IMR-90 (cell line): ENCODE results near the gene ASB9. TPM values are rescaled to one million over a fixed set of nuclear protein-coding genes. Genes with fewer than 3 reads are reported as not detected.

Experiments used
- ATAC-seq: fragments of 200-7000 bp; cut with Tn5 transposase; 2 replicates; pipeline ENCODE4 v1.9.1; 2020; ENCODE audit warnings: low read depth, mild to moderate bottlenecking, moderate library complexity
- BruUV-seq: library from RNA; stranded (reverse); fragments of 400-500 nt; replicated peaks from 2 replicates; lab custom pipeline; 2021; lab: Mats Ljungman, UMichigan
- CTCF ChIA-PET: fragments of 300-600 bp; formaldehyde crosslinking; extraction: SDS; loops from one replicate; lab custom pipeline; 2021; ENCODE audit warnings: antibody characterized with exemption; lab: Yijun Ruan, JAX
- POLR2A ChIA-PET: fragments of 300-600 bp; sonication (Branson Sonifier 250); formaldehyde crosslinking; loops from one replicate; lab custom pipeline; 2022; ENCODE audit warnings: antibody characterized with exemption; ENCODE audit not compliant: unreplicated experiment; lab: Charles Lee
- DNase-seq: peaks from one replicate; pipeline ENCODE4 v3.0.0; 2013
- H2AFZ ChIP-seq: replicated peaks from 2 replicates; pipeline ENCODE3; 2013; ENCODE audit warnings: low read length, mild to moderate bottlenecking; ENCODE audit not compliant: poor library complexity
- H2AK5ac ChIP-seq: 2 replicates; pipeline ENCODE4 v1.6.1; 2013; ENCODE audit warnings: low read depth, low read length, inconsistent platforms
- H2AK9ac ChIP-seq: replicated peaks from 2 replicates; pipeline ENCODE3; 2013; ENCODE audit warnings: mild to moderate bottlenecking, low read depth, low read length, moderate library complexity; ENCODE audit not compliant: poor library complexity
- H2BK120ac ChIP-seq: 2 replicates; pipeline ENCODE4 v1.6.1; 2013; ENCODE audit warnings: low read depth, low read length, inconsistent platforms
- H2BK15ac ChIP-seq: 3 replicates; pipeline ENCODE4 v1.6.1; 2013; ENCODE audit warnings: low read depth, low read length, inconsistent platforms
- H2BK20ac ChIP-seq: 2 replicates; pipeline ENCODE4 v1.6.1; 2013; ENCODE audit warnings: low read depth, mild to moderate bottlenecking, inconsistent platforms, low read length, moderate library complexity
- H2BK5ac ChIP-seq: 2 replicates; pipeline ENCODE4 v1.6.1; 2013; ENCODE audit warnings: mild to moderate bottlenecking, low read depth, low read length, inconsistent platforms; ENCODE audit not compliant: poor library complexity, severe bottlenecking
- H3K14ac ChIP-seq: replicated peaks from 2 replicates; pipeline ENCODE4 v1.6.1; 2013; ENCODE audit warnings: low read depth, low read length, inconsistent platforms
- H3K18ac ChIP-seq: 2 replicates; pipeline ENCODE4 v1.6.1; 2013; ENCODE audit warnings: low read depth, low read length, control low read depth
- H3K23ac ChIP-seq: 2 replicates; pipeline ENCODE4 v1.6.1; 2013; ENCODE audit warnings: low read depth, low read length, inconsistent platforms
- H3K27ac ChIP-seq: 2 replicates; pipeline ENCODE4 v1.5.1; 2013; ENCODE audit warnings: mild to moderate bottlenecking, control low read depth, low read length; ENCODE audit not compliant: insufficient read depth
- H3K27me3 ChIP-seq: 2 replicates; pipeline ENCODE4 v1.6.1; 2013; ENCODE audit warnings: low read length; ENCODE audit not compliant: control insufficient read depth, insufficient read depth
- H3K36me3 ChIP-seq: 2 replicates; pipeline ENCODE4 v1.6.1; 2013; ENCODE audit warnings: low read length, mixed read lengths; ENCODE audit not compliant: control insufficient read depth, insufficient read depth
- H3K4ac ChIP-seq: 2 replicates; pipeline ENCODE4 v1.6.1; 2013; ENCODE audit warnings: low read depth, low read length, inconsistent platforms
- H3K4me1 ChIP-seq: 2 replicates; pipeline ENCODE4 v1.6.1; 2013; ENCODE audit warnings: low read length, mixed read lengths; ENCODE audit not compliant: control insufficient read depth, insufficient read depth
- H3K4me2 ChIP-seq: 2 replicates; pipeline ENCODE4 v1.6.1; 2013; ENCODE audit warnings: low read depth, mild to moderate bottlenecking, control low read depth, low read length, moderate library complexity
- H3K4me3 ChIP-seq: 2 replicates; pipeline ENCODE4 v1.5.1; 2013; ENCODE audit warnings: low read depth, mild to moderate bottlenecking, control low read depth, low read length, moderate library complexity; ENCODE audit not compliant: insufficient read depth
- H3K56ac ChIP-seq: 2 replicates; pipeline ENCODE4 v1.6.1; 2013; ENCODE audit warnings: low read length, inconsistent platforms; ENCODE audit not compliant: insufficient read depth; ENCODE audit errors: extremely low read depth
- H3K79me1 ChIP-seq, 2 experiments: 2 replicates each; pipeline ENCODE4 v1.6.1; 2013; ENCODE audit warnings: low read length in 2 of 2, inconsistent platforms in 1 of 2, low read depth in 1 of 2
- H3K9ac ChIP-seq: 2 replicates; pipeline ENCODE4 v1.6.1; 2013; ENCODE audit warnings: low read depth, low read length, control low read depth
- H3K9me1 ChIP-seq: 2 replicates; pipeline ENCODE4 v1.6.1; 2013; ENCODE audit warnings: low read length, inconsistent platforms; ENCODE audit not compliant: insufficient read depth
- H3K9me3 ChIP-seq: 2 replicates; pipeline ENCODE4 v1.6.1; 2013; ENCODE audit warnings: low read length; ENCODE audit not compliant: control insufficient read depth, insufficient read depth
- H4K20me1 ChIP-seq: 2 replicates; pipeline ENCODE4 v1.6.1; 2013; ENCODE audit warnings: low read length, inconsistent platforms; ENCODE audit not compliant: insufficient read depth
- H4K5ac ChIP-seq: 2 replicates; pipeline ENCODE4 v1.6.1; 2013; ENCODE audit warnings: mild to moderate bottlenecking, low read depth, low read length, control low read depth
- H4K8ac ChIP-seq, 2 experiments: 2 replicates each; pipeline ENCODE4 v1.6.1; 2013; ENCODE audit warnings: low read depth in 2 of 2, low read length in 2 of 2, control low read depth in 1 of 2, inconsistent platforms in 1 of 2
- H4K91ac ChIP-seq: 2 replicates; pipeline ENCODE4 v1.6.1; 2013; ENCODE audit warnings: low read depth, low read length, inconsistent platforms; ENCODE audit not compliant: insufficient read depth
- BHLHE40 ChIP-seq: fragments of 150-350 bp; IDR thresholded peaks from 2 replicates; pipeline ENCODE4 v1.6.1; 2016; ENCODE audit warnings: mild to moderate bottlenecking, low read depth, low read length
- CEBPB ChIP-seq: IDR thresholded peaks from 2 replicates; pipeline ENCODE4 v1.6.1; 2012; ENCODE audit warnings: low read depth, low read length, improper control_type of control experiment
- CHD1 ChIP-seq: IDR thresholded peaks from 2 replicates; pipeline ENCODE4 v1.6.1; 2012; ENCODE audit warnings: low read depth, low read length, improper control_type of control experiment
- FOS ChIP-seq: fragments of 150-350 bp; IDR thresholded peaks from 2 replicates; pipeline ENCODE4 v1.6.1; 2016; ENCODE audit warnings: low read depth, low read length
- MAFK ChIP-seq: IDR thresholded peaks from 2 replicates; pipeline ENCODE4 v1.6.1; 2012; ENCODE audit warnings: low read depth, low read length, improper control_type of control experiment
- MAZ ChIP-seq: IDR thresholded peaks from 2 replicates; pipeline ENCODE4 v1.6.1; 2012; ENCODE audit warnings: low read depth, mild to moderate bottlenecking, low read length, improper control_type of control experiment, moderate library complexity, borderline replicate concordance
- MXI1 ChIP-seq: IDR thresholded peaks from 2 replicates; pipeline ENCODE4 v1.6.1; 2012; ENCODE audit warnings: low read depth, mild to moderate bottlenecking, low read length, moderate library complexity, borderline replicate concordance
- NFE2L2 ChIP-seq: fragments of 150-350 bp; IDR thresholded peaks from 2 replicates; pipeline ENCODE4 v1.6.1; 2016; ENCODE audit warnings: low read depth, mild to moderate bottlenecking, low read length
- POLR2A ChIP-seq: IDR thresholded peaks from 2 replicates; pipeline ENCODE4 v1.6.1; 2012; ENCODE audit warnings: mild to moderate bottlenecking, low read depth, low read length
- RAD21 ChIP-seq: IDR thresholded peaks from 2 replicates; pipeline ENCODE4 v1.6.1; 2012; ENCODE audit warnings: low read length, improper control_type of control experiment
- RCOR1 ChIP-seq: IDR thresholded peaks from 2 replicates; pipeline ENCODE4 v1.6.1; 2012; ENCODE audit warnings: mild to moderate bottlenecking, low read length, improper control_type of control experiment; ENCODE audit not compliant: insufficient replicate concordance
- RFX5 ChIP-seq: IDR thresholded peaks from 2 replicates; pipeline ENCODE4 v1.8.0; 2012; ENCODE audit warnings: low read depth, mild to moderate bottlenecking, low read length, moderate library complexity
- SMC3 ChIP-seq: fragments of 150-350 bp; IDR thresholded peaks from 2 replicates; pipeline ENCODE4 v1.6.1; 2016; ENCODE audit warnings: low read depth, mild to moderate bottlenecking, antibody characterized with exemption, low read length, moderate library complexity
- WGBS, 2 experiments: methylation state at CpG; one replicate each; pipeline versions ENCODE4 v1.1.5 to v1.1.7; 2013; ENCODE audit warnings: missing lambda C conversion rate in 2 of 2; ENCODE audit not compliant: insufficient read length in 1 of 2; ENCODE audit errors: extremely low coverage in 2 of 2; 5-methylcytosine and 5-hydroxymethylcytosine counted together
- dilution Hi-C: fragments of 300-500 bp; cut with HindIII; formaldehyde crosslinking; loops from one replicate; pipeline ENCODE4 v1.14.3; 2018; ENCODE audit warnings: low sequenced_read_pairs; ENCODE audit not compliant: unreplicated experiment
- in situ Hi-C: fragments of 300-500 bp; cut with MboI; formaldehyde crosslinking; loops from 3 replicates; pipeline ENCODE4 v1.14.3; 2019; ENCODE audit warnings: low sequenced_read_pairs, inconsistent platforms, mixed read lengths
- intact Hi-C: fragments of 100-400 bp; cut with micrococcal nuclease; formaldehyde crosslinking; loops from 2 replicates; pipeline ENCODE4 v1.10.0; 2022
- polyA plus RNA-seq, 3 experiments: library from polyadenylated mRNA; depleted of rRNA; stranded (reverse); fragments of >200 nt; gene quantifications; 2 replicates each; pipeline ENCODE4 v1.2.3, GENCODE V29; 2012; ENCODE audit warnings: low replicate concordance in 1 of 3
- total RNA-seq: library from RNA; depleted of rRNA; stranded (reverse); fragments of >200 nt; gene quantifications from 2 replicates; pipeline ENCODE4 v1.2.3, GENCODE V29; 2012
- TF ChIP-seq, protein P1 (sequence below): fragments of 150-350 bp; IDR thresholded peaks from 2 replicates; pipeline ENCODE4 v1.6.1; 2017; ENCODE audit warnings: mild to moderate bottlenecking, antibody characterized with exemption, low read length, low read depth
- TF ChIP-seq, protein P2 (sequence below): fragments of 150-350 bp; IDR thresholded peaks from 2 replicates; pipeline ENCODE4 v1.6.1; 2016; ENCODE audit warnings: low read depth, mild to moderate bottlenecking, low read length, moderate library complexity, borderline replicate concordance

Gene ASB9
- total and polyA plus RNA-seq, 2 of the 4 experiments (the other 2 are of a cell fraction): 0.15 to 0.36 TPM

DNA sequence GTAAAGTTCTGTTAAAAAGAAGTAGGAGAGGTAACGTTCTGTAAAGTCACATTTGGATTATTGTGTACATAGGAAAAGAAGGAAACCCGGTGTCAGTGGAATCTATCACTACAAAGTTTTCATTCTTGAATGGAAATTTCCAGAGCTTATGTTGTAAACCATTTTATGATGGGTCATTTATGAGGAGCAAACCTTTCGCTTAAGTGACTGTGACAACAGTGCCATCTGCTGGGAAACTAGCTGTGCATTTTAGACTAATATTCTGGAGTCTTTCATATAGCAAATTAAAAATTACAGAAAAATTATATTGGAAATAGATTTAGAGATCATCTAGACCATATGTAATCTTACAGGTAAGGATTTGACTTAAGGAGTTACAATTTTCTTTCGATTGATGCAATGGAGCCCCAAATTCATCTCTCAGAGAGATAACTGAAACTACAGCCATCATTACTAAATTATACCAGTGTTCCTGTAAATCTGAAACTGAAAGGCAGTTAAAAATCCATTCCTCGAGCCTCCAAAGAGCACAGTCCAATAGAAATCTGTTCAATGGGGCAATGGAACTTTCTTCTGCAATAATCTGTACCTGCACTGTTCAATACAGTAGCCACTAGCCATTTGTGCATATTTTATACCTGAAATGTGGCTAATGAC, 26.9 kb downstream of the ASB9 start:
- Histone ChIP-seq H3K4me3 (no peak overlapping the region), H2BK15ac (no peak overlapping the region), H2AFZ (no peak overlapping the region), H3K23ac (no peak overlapping the region), H2AK5ac (no peak overlapping the region), H3K4me2 (no peak overlapping the region), H3K14ac (no peak overlapping the region), H4K8ac (no peak overlapping the region), H3K4me1 (no peaks in the 10 kb centered on the region), H3K9ac (no peak overlapping the region), H2BK120ac (no peak overlapping the region), H3K18ac (no peak overlapping the region), H3K9me1 (no peaks in the 10 kb centered on the region), H4K5ac (no peak overlapping the region), H3K36me3 (no peaks in the 10 kb centered on the region), H4K20me1 (no peaks in the 10 kb centered on the region), H3K56ac (no peak overlapping the region), H2BK5ac (no peak overlapping the region), H3K79me1 (no peaks in the 10 kb centered on the region), H4K91ac (no peak overlapping the region), H3K27me3 (peaks cover 2% of the 10 kb centered on the region), H3K9me3 (no peaks in the 10 kb centered on the region), H2AK9ac (no peak overlapping the region), H2BK20ac (no peak overlapping the region), H3K4ac (no peak overlapping the region), H3K27ac (no peak overlapping the region)
- CTCF ChIA-PET: interaction anchor here (0.6 to 1.1 kb wide), 6 partner anchors 10 to 1214 kb away, joined by 3 to 6 read pairs (median 3); no protein-coding TSS in a partner anchor
- in situ Hi-C loops: loop anchor here (10.0 kb wide), 1 partner anchor 1198 kb away; no protein-coding TSS in a partner anchor
- intact Hi-C loops: loop anchor here (1.0 to 2.0 kb wide), 3 partner anchors 96 to 1204 kb away; no protein-coding TSS in a partner anchor
- peak; percentile 62; the same call in 1 of the 2 replicates for ATAC-seq
- dilution Hi-C loops: no loop called here
- POLR2A ChIA-PET: no interaction called here
- no CpG with 5 or more reads among the region's 5 CpGs for WGBS, 2 experiments
- peak; percentile 59 for DNase-seq
- no TSS peak for BruUV-seq
- TF ChIP-seq SMC3: peak; percentile 60
- no peak for TF ChIP-seq FOS
- TF ChIP-seq, protein P1, sequence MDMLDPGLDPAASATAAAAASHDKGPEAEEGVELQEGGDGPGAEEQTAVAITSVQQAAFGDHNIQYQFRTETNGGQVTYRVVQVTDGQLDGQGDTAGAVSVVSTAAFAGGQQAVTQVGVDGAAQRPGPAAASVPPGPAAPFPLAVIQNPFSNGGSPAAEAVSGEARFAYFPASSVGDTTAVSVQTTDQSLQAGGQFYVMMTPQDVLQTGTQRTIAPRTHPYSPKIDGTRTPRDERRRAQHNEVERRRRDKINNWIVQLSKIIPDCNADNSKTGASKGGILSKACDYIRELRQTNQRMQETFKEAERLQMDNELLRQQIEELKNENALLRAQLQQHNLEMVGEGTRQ: no peak
- TF ChIP-seq RAD21: peak; percentile 62
- no peak for TF ChIP-seq MAZ
- no peak for TF ChIP-seq CEBPB
- TF ChIP-seq RFX5: no peak
- no peak for TF ChIP-seq CHD1
- no peak for TF ChIP-seq MXI1
- no peak for TF ChIP-seq POLR2A
- TF ChIP-seq NFE2L2: no peak
- TF ChIP-seq, protein P2, sequence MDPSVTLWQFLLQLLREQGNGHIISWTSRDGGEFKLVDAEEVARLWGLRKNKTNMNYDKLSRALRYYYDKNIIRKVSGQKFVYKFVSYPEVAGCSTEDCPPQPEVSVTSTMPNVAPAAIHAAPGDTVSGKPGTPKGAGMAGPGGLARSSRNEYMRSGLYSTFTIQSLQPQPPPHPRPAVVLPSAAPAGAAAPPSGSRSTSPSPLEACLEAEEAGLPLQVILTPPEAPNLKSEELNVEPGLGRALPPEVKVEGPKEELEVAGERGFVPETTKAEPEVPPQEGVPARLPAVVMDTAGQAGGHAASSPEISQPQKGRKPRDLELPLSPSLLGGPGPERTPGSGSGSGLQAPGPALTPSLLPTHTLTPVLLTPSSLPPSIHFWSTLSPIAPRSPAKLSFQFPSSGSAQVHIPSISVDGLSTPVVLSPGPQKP: no peak
- no peak for TF ChIP-seq MAFK
- TF ChIP-seq RCOR1: no peak
- no peak for TF ChIP-seq BHLHE40
